ENCODE results near the gene PTGES2. TPM values are rescaled to one million over a fixed set of nuclear protein-coding genes. Genes with fewer than 3 reads are reported as not detected.

PTGES2 gene
- polyA plus RNA-seq, 1 donor from 2014 or later: 55.9 TPM

DNA sequence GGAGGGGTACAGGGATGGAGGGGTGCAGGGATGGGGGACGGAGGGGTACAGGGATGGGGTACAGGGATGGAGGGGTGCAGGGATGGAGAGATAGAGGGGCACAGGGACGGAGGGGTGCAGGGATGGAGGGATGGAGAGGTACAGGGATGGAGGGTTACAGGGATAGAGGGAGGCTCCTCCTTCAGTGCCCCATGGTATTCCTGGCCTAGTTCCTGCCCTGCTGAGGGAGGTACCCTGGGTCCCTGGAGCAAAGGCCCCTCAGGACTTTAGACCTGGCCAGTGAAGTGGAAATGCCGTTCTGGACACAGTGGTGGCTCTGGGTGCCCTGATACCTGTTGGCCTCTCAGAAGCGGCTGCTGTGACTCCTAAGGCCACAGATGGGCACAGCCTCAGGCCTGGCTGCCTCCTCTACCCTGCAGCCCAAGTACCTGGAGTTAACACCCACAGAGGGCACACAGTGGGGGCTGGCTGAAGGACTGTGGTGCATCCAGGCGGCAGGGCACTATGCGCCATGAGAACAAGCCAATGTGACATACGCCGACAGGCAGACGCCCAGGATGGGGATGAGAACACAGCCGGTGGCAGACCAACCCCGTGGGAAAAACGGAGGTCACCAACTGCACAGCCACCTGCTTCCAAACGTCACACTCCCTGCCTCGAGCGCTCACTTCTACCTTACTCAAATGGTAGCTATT is 8.4 kb downstream of the PTGES2 start:
- Histone ChIP-seq H3K9ac (ENCODE audit: low read length) (no peak overlapping the region), H3K27ac (ENCODE audit: low read length) (no peak overlapping the region), H3K27me3 (ENCODE audit: insufficient read depth, low read depth, low read length) (no peaks in the 10 kb centered on the region), H3K4me3 (ENCODE audit: low read length) (no peak overlapping the region), H3K79me2 (replicated peaks; ENCODE audit: insufficient read depth, low read length) (no peaks in the 10 kb centered on the region), H2AFZ (ENCODE audit: low read depth, low read length) (no peak overlapping the region), H3K36me3 (ENCODE audit: insufficient read depth, low read length) (no peaks in the 10 kb centered on the region), H3F3A (ENCODE audit: insufficient read depth, low read length, poor library complexity, severe bottlenecking) (no peaks in the 10 kb centered on the region), H3K9me3 (ENCODE audit: low read length) (no peaks in the 10 kb centered on the region), H4K20me1 (ENCODE audit: insufficient read depth) (no peaks in the 10 kb centered on the region), H3K4me2 (ENCODE audit: low read length) (no peak overlapping the region), H3K9me2 (ENCODE audit: insufficient read depth, low read length) (no peaks in the 10 kb centered on the region)
- TF ChIP-seq POLR2AphosphoS5 (IDR thresholded peaks at IDR 0.05): no peak
- no peak for TF ChIP-seq EP300 (conservative IDR thresholded peaks at IDR 0.05; ENCODE audit: poor library complexity, severe bottlenecking)
- no peak for TF ChIP-seq SMC3 (conservative IDR thresholded peaks at IDR 0.05; ENCODE audit: poor library complexity)
- TF ChIP-seq TAF1 (IDR thresholded peaks at IDR 0.05; ENCODE audit: low read depth): no peak
- TF ChIP-seq RAD21 (conservative IDR thresholded peaks at IDR 0.05): no peak
- TF ChIP-seq, protein P1, sequence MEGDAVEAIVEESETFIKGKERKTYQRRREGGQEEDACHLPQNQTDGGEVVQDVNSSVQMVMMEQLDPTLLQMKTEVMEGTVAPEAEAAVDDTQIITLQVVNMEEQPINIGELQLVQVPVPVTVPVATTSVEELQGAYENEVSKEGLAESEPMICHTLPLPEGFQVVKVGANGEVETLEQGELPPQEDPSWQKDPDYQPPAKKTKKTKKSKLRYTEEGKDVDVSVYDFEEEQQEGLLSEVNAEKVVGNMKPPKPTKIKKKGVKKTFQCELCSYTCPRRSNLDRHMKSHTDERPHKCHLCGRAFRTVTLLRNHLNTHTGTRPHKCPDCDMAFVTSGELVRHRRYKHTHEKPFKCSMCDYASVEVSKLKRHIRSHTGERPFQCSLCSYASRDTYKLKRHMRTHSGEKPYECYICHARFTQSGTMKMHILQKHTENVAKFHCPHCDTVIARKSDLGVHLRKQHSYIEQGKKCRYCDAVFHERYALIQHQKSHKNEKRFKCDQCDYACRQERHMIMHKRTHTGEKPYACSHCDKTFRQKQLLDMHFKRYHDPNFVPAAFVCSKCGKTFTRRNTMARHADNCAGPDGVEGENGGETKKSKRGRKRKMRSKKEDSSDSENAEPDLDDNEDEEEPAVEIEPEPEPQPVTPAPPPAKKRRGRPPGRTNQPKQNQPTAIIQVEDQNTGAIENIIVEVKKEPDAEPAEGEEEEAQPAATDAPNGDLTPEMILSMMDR (IDR thresholded peaks at IDR 0.05; ENCODE audit: poor library complexity, severe bottlenecking): no peak
- TF ChIP-seq EZH2 (IDR thresholded peaks at IDR 0.05; ENCODE audit: borderline replicate concordance, insufficient read depth, low read length, poor library complexity, severe bottlenecking): no peak
- TF ChIP-seq, protein P2, sequence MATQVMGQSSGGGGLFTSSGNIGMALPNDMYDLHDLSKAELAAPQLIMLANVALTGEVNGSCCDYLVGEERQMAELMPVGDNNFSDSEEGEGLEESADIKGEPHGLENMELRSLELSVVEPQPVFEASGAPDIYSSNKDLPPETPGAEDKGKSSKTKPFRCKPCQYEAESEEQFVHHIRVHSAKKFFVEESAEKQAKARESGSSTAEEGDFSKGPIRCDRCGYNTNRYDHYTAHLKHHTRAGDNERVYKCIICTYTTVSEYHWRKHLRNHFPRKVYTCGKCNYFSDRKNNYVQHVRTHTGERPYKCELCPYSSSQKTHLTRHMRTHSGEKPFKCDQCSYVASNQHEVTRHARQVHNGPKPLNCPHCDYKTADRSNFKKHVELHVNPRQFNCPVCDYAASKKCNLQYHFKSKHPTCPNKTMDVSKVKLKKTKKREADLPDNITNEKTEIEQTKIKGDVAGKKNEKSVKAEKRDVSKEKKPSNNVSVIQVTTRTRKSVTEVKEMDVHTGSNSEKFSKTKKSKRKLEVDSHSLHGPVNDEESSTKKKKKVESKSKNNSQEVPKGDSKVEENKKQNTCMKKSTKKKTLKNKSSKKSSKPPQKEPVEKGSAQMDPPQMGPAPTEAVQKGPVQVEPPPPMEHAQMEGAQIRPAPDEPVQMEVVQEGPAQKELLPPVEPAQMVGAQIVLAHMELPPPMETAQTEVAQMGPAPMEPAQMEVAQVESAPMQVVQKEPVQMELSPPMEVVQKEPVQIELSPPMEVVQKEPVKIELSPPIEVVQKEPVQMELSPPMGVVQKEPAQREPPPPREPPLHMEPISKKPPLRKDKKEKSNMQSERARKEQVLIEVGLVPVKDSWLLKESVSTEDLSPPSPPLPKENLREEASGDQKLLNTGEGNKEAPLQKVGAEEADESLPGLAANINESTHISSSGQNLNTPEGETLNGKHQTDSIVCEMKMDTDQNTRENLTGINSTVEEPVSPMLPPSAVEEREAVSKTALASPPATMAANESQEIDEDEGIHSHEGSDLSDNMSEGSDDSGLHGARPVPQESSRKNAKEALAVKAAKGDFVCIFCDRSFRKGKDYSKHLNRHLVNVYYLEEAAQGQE (IDR thresholded peaks at IDR 0.05; ENCODE audit: borderline replicate concordance): no peak
- no peak for TF ChIP-seq MXI1 (conservative IDR thresholded peaks at IDR 0.05; ENCODE audit: poor library complexity, severe bottlenecking)

DNA sequence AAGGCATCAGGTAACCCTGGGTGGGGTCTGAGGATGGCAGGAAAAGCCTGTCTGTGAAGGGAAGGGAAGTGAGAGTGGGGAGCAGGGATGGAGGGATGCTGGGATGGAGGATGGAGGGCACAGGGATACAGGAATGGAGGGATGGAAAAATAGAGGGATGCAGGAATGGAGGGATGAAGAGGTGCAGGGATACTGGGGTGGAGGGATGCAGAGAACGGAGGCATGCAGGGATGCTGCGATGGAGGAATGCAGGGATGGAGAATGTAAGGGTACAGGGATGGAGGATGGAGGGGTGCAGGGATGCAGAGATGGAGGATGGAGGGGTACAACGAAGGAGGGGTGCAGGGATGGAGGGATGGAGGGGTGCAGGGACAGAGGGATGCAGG is 9.1 kb downstream of the PTGES2 start:
- H3K9me3 ChIP-seq (ENCODE audit: low read length): no peaks in the 10 kb centered on the region
- H3K4me3 ChIP-seq (ENCODE audit: low read length): no peak overlapping the region
- H4K20me1 ChIP-seq (ENCODE audit: insufficient read depth): no peaks in the 10 kb centered on the region
- H2AFZ ChIP-seq (ENCODE audit: low read depth, low read length): no peak overlapping the region
- H3K36me3 ChIP-seq (ENCODE audit: insufficient read depth, low read length): no peaks in the 10 kb centered on the region
- no peaks in the 10 kb centered on the region for H3K9me2 ChIP-seq (ENCODE audit: insufficient read depth, low read length)
- no peak overlapping the region for H3K27ac ChIP-seq (ENCODE audit: low read length)
- H3K4me2 ChIP-seq (ENCODE audit: low read length): no peak overlapping the region
- TF ChIP-seq TAF1 (IDR thresholded peaks at IDR 0.05; ENCODE audit: low read depth): no peak
- TF ChIP-seq, protein P1 (IDR thresholded peaks at IDR 0.05; ENCODE audit: poor library complexity, severe bottlenecking): no peak
- no peak for TF ChIP-seq EZH2 (IDR thresholded peaks at IDR 0.05; ENCODE audit: borderline replicate concordance, insufficient read depth, low read length, poor library complexity, severe bottlenecking)
- TF ChIP-seq MXI1 (conservative IDR thresholded peaks at IDR 0.05; ENCODE audit: poor library complexity, severe bottlenecking): no peak
- TF ChIP-seq EP300 (conservative IDR thresholded peaks at IDR 0.05; ENCODE audit: poor library complexity, severe bottlenecking): no peak
- TF ChIP-seq RAD21 (conservative IDR thresholded peaks at IDR 0.05): no peak
- no peak for TF ChIP-seq POLR2AphosphoS5 (IDR thresholded peaks at IDR 0.05)
- no peaks in the 10 kb centered on the region for H3F3A ChIP-seq (ENCODE audit: insufficient read depth, low read length, poor library complexity, severe bottlenecking)
- no peaks in the 10 kb centered on the region for H3K27me3 ChIP-seq (ENCODE audit: insufficient read depth, low read depth, low read length)
- peak overlapping the region; percentile 6 for H3K9ac ChIP-seq (ENCODE audit: low read length)
- H3K79me2 ChIP-seq (replicated peaks; ENCODE audit: insufficient read depth, low read length): no peaks in the 10 kb centered on the region

Measured in neural cell (in vitro differentiated cells).